ENCODE measurements around the gene CXCR4.

- no peak for TF ChIP-seq CTCF (IDR thresholded peaks at IDR 0.05; ENCODE audit: low read depth, low read length, poor library complexity, severe bottlenecking)
- TF ChIP-seq EZH2phosphoT487 (IDR thresholded peaks at IDR 0.05; ENCODE audit: borderline replicate concordance, low read length) = no peak
These were observed 40.8 kb downstream of the CXCR4 start for GRCh38 chr2:136077107-136077506.

All from DOHH2 (cell line).